WERI-Rb-1 (cell line): ENCODE results near the gene PLCD1.

ENCODE experiments used
- DNase-seq: peaks from one replicate; pipeline ENCODE4 v3.0.0-alpha.2; 2020
- H3K27ac ChIP-seq: fragments of 250-450 bp; sonication (Bioruptor Pico); 2 replicates; pipeline ENCODE4 v1.5.1; 2020; ENCODE audit warnings: mild to moderate bottlenecking, moderate library complexity
- H3K27me3 ChIP-seq: fragments of 250-450 bp; sonication (Bioruptor Pico); 2 replicates; pipeline ENCODE4 v1.5.1; 2021; ENCODE audit warnings: mild to moderate bottlenecking, low read depth, moderate library complexity; ENCODE audit not compliant: insufficient read depth, severe bottlenecking
- H3K36me3 ChIP-seq: fragments of 250-450 bp; sonication (Bioruptor Pico); 2 replicates; pipeline ENCODE4 v1.5.1; 2020; ENCODE audit warnings: mild to moderate bottlenecking, moderate library complexity
- H3K4me3 ChIP-seq: 2 replicates; pipeline ENCODE4 v1.5.1; 2011; ENCODE audit warnings: low read depth, mild to moderate bottlenecking, control low read depth, low read length
- H3K9me3 ChIP-seq: fragments of 250-450 bp; sonication (Bioruptor Pico); 2 replicates; pipeline ENCODE4 v1.5.1; 2021; ENCODE audit warnings: mild to moderate bottlenecking, moderate library complexity; ENCODE audit not compliant: severe bottlenecking
- CTCF ChIP-seq: IDR thresholded peaks from 2 replicates; pipeline ENCODE4 v1.5.1; 2011; ENCODE audit warnings: low read depth, mild to moderate bottlenecking, control low read depth, inconsistent platforms, low read length

Gene PLCD1

GRCh38 chr3:38016410-38016809 lies 13.0 kb downstream of the PLCD1 start:
- TF ChIP-seq CTCF, result no peak
- no peak for DNase-seq
- H3K27me3 ChIP-seq, result no peaks in the 10 kb centered on the region
- H3K4me3 ChIP-seq, result no peak overlapping the region
- no peak overlapping the region for H3K27ac ChIP-seq
- H3K9me3 ChIP-seq, result peaks cover 6% of the 10 kb centered on the region
- no peaks in the 10 kb centered on the region for H3K36me3 ChIP-seq

GRCh38 chr3:38015984-38016383 lies 13.5 kb downstream of the PLCD1 start:
- no peak for TF ChIP-seq CTCF
- no peaks in the 10 kb centered on the region for H3K27me3 ChIP-seq
- H3K9me3 ChIP-seq, result peaks cover 6% of the 10 kb centered on the region
- H3K27ac ChIP-seq, result no peak overlapping the region
- H3K4me3 ChIP-seq, result no peak overlapping the region
- no peak for DNase-seq
- H3K36me3 ChIP-seq, result no peaks in the 10 kb centered on the region

- H3K27me3 ChIP-seq, result no peaks in the 10 kb centered on the region
- DNase-seq, result no peak
- no peak overlapping the region for H3K4me3 ChIP-seq
- H3K27ac ChIP-seq, result no peak overlapping the region
- no peaks in the 10 kb centered on the region for H3K36me3 ChIP-seq
- peaks cover 6% of the 10 kb centered on the region for H3K9me3 ChIP-seq
- no peak for TF ChIP-seq CTCF
These were observed 14.0 kb downstream of the PLCD1 start for GRCh38 chr3:38015485-38015884.

GRCh38 chr3:38011111-38011510 lies 18.3 kb downstream of the PLCD1 start:
- Histone ChIP-seq H3K36me3 (no peaks in the 10 kb centered on the region), H3K27me3 (no peaks in the 10 kb centered on the region), H3K4me3 (no peak overlapping the region), H3K9me3 (peaks cover 5% of the 10 kb centered on the region), H3K27ac (no peak overlapping the region)
- no peak for TF ChIP-seq CTCF
- DNase-seq, result no peak

GRCh38 chr3:38009807-38010591 lies 19.4 kb downstream of the PLCD1 start:
- no peak for TF ChIP-seq CTCF
- H3K27ac ChIP-seq, result no peak overlapping the region
- no peaks in the 10 kb centered on the region for H3K27me3 ChIP-seq
- no peaks in the 10 kb centered on the region for H3K9me3 ChIP-seq
- DNase-seq, result no peak
- no peaks in the 10 kb centered on the region for H3K36me3 ChIP-seq
- H3K4me3 ChIP-seq, result no peak overlapping the region
